OCI-LY1 (cell line): ENCODE results near the gene GRAMD1B.
A peak's percentile ranks its signal among the peaks of the same experiment; 100 is the strongest.

Source experiments
- H2AFZ ChIP-seq: fragments of 200-600 bp; sonication (generic), shearing (Covaris generic); 2 replicates; pipeline ENCODE4 v1.6.0; 2014; ENCODE audit warnings: antibody characterized with exemption, mild to moderate bottlenecking, low read length
- H3F3A ChIP-seq: fragments of 200-600 bp; sonication (generic), shearing (Covaris generic); 2 replicates; pipeline ENCODE4 v1.6.0; 2014; ENCODE audit warnings: mild to moderate bottlenecking, antibody characterized with exemption, low read length, moderate library complexity; ENCODE audit not compliant: insufficient read depth
- H3K27ac ChIP-seq: fragments of 200-600 bp; sonication (generic); 2 replicates; pipeline ENCODE4 v1.5.1; 2014; ENCODE audit warnings: low read length, mixed run types, mild to moderate bottlenecking, low read depth; ENCODE audit not compliant: poor library complexity, severe bottlenecking
- H3K27me3 ChIP-seq: fragments of 200-600 bp; sonication (generic); 2 replicates; pipeline ENCODE4 v1.6.0; 2014; ENCODE audit warnings: antibody characterized with exemption, mild to moderate bottlenecking, low read length, moderate library complexity; ENCODE audit not compliant: insufficient read depth
- H3K36me3 ChIP-seq: fragments of 200-600 bp; sonication (generic); 2 replicates; pipeline ENCODE4 v1.6.1; 2014; ENCODE audit warnings: mild to moderate bottlenecking, antibody characterized with exemption, low read length, moderate library complexity, mixed read lengths; ENCODE audit not compliant: insufficient read depth
- H3K4me1 ChIP-seq: fragments of 200-600 bp; sonication (generic); 2 replicates; pipeline ENCODE4 v1.5.1; 2014; ENCODE audit warnings: mild to moderate bottlenecking, low read length, moderate library complexity; ENCODE audit not compliant: insufficient read depth, severe bottlenecking
- H3K4me2 ChIP-seq: fragments of 200-600 bp; sonication (generic), shearing (Covaris generic); 2 replicates; pipeline ENCODE4 v1.6.1; 2014; ENCODE audit warnings: low read length
- H3K4me3 ChIP-seq: fragments of 200-600 bp; sonication (generic); 2 replicates; pipeline ENCODE4 v1.5.1; 2014; ENCODE audit warnings: low read length, low read depth, mild to moderate bottlenecking, mixed read lengths; ENCODE audit not compliant: poor library complexity, severe bottlenecking
- H3K79me2 ChIP-seq: fragments of 200-600 bp; shearing (Covaris generic); 2 replicates; pipeline ENCODE4 v1.6.1; 2016; ENCODE audit warnings: mixed run types, low read length, mixed read lengths; ENCODE audit not compliant: insufficient read depth
- H3K9ac ChIP-seq: fragments of 200-600 bp; sonication (generic), shearing (Covaris generic); 2 replicates; pipeline ENCODE4 v1.6.1; 2014; ENCODE audit warnings: mild to moderate bottlenecking, low read length, mixed read lengths
- H3K9me2 ChIP-seq: fragments of 200-600 bp; sonication (generic), shearing (Covaris generic); 2 replicates; pipeline ENCODE4 v1.6.1; 2014; ENCODE audit warnings: low read depth, mild to moderate bottlenecking, low read length, mixed read lengths
- H3K9me3 ChIP-seq: fragments of 200-600 bp; shearing (Covaris generic); 2 replicates; pipeline ENCODE4 v1.6.1; 2014; ENCODE audit warnings: low read length, mixed read lengths
- H4K20me1 ChIP-seq: fragments of 200-600 bp; sonication (generic), shearing (Covaris generic); 2 replicates; pipeline ENCODE4 v1.6.0; 2016; ENCODE audit warnings: mild to moderate bottlenecking, low read length; ENCODE audit not compliant: insufficient read depth
- CTCF ChIP-seq: fragments of 200-600 bp; sonication (generic), shearing (Covaris generic); IDR thresholded peaks from 2 replicates; pipeline ENCODE4 v1.5.1; 2017; ENCODE audit warnings: mild to moderate bottlenecking, antibody characterized with exemption, low read length, moderate library complexity, mixed read lengths
- EZH2 ChIP-seq: fragments of 200-600 bp; sonication (generic), shearing (Covaris generic); IDR thresholded peaks from 2 replicates; pipeline ENCODE4 v1.8.0; 2017; ENCODE audit warnings: borderline replicate concordance, mixed run types, mild to moderate bottlenecking, antibody characterized with exemption, low read length, moderate library complexity, mixed read lengths

GRAMD1B gene

GRCh38 chr11:123475469-123475868 lies 45.4 kb downstream of the GRAMD1B start:
- Histone ChIP-seq H3K4me1 (no peaks in the 10 kb centered on the region), H3K9me2 (no peaks in the 10 kb centered on the region), H3F3A (no peaks in the 10 kb centered on the region), H3K79me2 (no peaks in the 10 kb centered on the region), H2AFZ (no peak overlapping the region), H3K27ac (no peak overlapping the region), H3K27me3 (no peaks in the 10 kb centered on the region), H3K36me3 (no peaks in the 10 kb centered on the region), H3K4me3 (no peak overlapping the region), H3K4me2 (no peak overlapping the region), H3K9ac (no peak overlapping the region), H4K20me1 (no peaks in the 10 kb centered on the region), H3K9me3 (no peaks in the 10 kb centered on the region)
- TF ChIP-seq EZH2 = no peak
- TF ChIP-seq CTCF = no peak

GRCh38 chr11:123477205-123477907 lies 47.3 kb downstream of the GRAMD1B start:
- Histone ChIP-seq H3K9me3 (no peaks in the 10 kb centered on the region), H3K27me3 (no peaks in the 10 kb centered on the region), H3K4me3 (no peak overlapping the region), H3K4me2 (no peak overlapping the region), H3K9me2 (no peaks in the 10 kb centered on the region), H3K9ac (no peak overlapping the region), H3K36me3 (no peaks in the 10 kb centered on the region), H4K20me1 (no peaks in the 10 kb centered on the region), H3F3A (no peaks in the 10 kb centered on the region), H2AFZ (no peak overlapping the region), H3K4me1 (no peaks in the 10 kb centered on the region), H3K27ac (no peak overlapping the region), H3K79me2 (no peaks in the 10 kb centered on the region)
- TF ChIP-seq EZH2 = no peak

GRCh38 chr11:123478352-123478987 lies 48.4 kb downstream of the GRAMD1B start:
- Histone ChIP-seq H3K4me2 (peak overlapping the region; percentile 54; the same call in 1 of the 2 replicates), H3K4me3 (peak overlapping the region; percentile 14), H3K4me1 (no peaks in the 10 kb centered on the region), H3F3A (no peaks in the 10 kb centered on the region), H4K20me1 (no peaks in the 10 kb centered on the region), H3K9me2 (no peaks in the 10 kb centered on the region), H2AFZ (peak overlapping the region; percentile 59; the same call in 1 of the 2 replicates), H3K9me3 (no peaks in the 10 kb centered on the region), H3K36me3 (no peaks in the 10 kb centered on the region), H3K9ac (no peak overlapping the region), H3K27me3 (no peaks in the 10 kb centered on the region), H3K79me2 (no peaks in the 10 kb centered on the region), H3K27ac (no peak overlapping the region)
- TF ChIP-seq EZH2 (no peak), CTCF (peak; percentile 58; the same call in 1 of the 2 replicates)
